ENCODE data around the gene C16orf78.

The C16orf78 gene
- 0 reads per million in 2 experiments for total RNA-seq

GRCh38 chr16:49373504-49373903 lies at the start of gene C16orf78:
Gene C16orf78, plus strand, starts transcription at chr16:49373804. Its CDS starts 136 bp downstream, at chr16:49373940.
- DNase-seq (ENCODE audit: low read depth): no peak

GRCh38 chr16:49324703-49325102 lies 48.9 kb upstream of the C16orf78 start:
- no peak for DNase-seq (ENCODE audit: low read depth)

GRCh38 chr16:49327466-49327865 lies 46.1 kb upstream of the C16orf78 start:
- no peak for DNase-seq (ENCODE audit: low read depth)

- no peak for DNase-seq (ENCODE audit: low read depth)
Observed at GRCh38 chr16:49328325-49328724, 45.3 kb upstream of the C16orf78 start.

- DNase-seq (ENCODE audit: low read depth): no peak
Observed at GRCh38 chr16:49330562-49331201, 42.9 kb upstream of the C16orf78 start.

GRCh38 chr16:49332589-49333258 lies 40.9 kb upstream of the C16orf78 start:
- DNase-seq (ENCODE audit: low read depth): no peak

GRCh38 chr16:49333259-49333597 lies 40.4 kb upstream of the C16orf78 start:
- no peak for DNase-seq (ENCODE audit: low read depth)

- DNase-seq (ENCODE audit: low read depth): no peak
Observed at GRCh38 chr16:49335828-49336227, 37.8 kb upstream of the C16orf78 start.

- no peak for DNase-seq (ENCODE audit: low read depth)
Observed at GRCh38 chr16:49336581-49336980, 37.0 kb upstream of the C16orf78 start.

GRCh38 chr16:49337814-49338350 lies 35.7 kb upstream of the C16orf78 start:
- no peak for DNase-seq (ENCODE audit: low read depth)

- no peak for DNase-seq (ENCODE audit: low read depth)
Observed at GRCh38 chr16:49338611-49339265, 34.9 kb upstream of the C16orf78 start.

GRCh38 chr16:49340466-49340865 lies 33.1 kb upstream of the C16orf78 start:
- no peak for DNase-seq (ENCODE audit: low read depth)

GRCh38 chr16:49341706-49342105 lies 31.9 kb upstream of the C16orf78 start:
- DNase-seq (ENCODE audit: low read depth): no peak

GRCh38 chr16:49342336-49343265 lies 31.0 kb upstream of the C16orf78 start:
- no peak for DNase-seq (ENCODE audit: low read depth)

- DNase-seq (ENCODE audit: low read depth): no peak
Observed at GRCh38 chr16:49343291-49343690, 30.3 kb upstream of the C16orf78 start.

- DNase-seq (ENCODE audit: low read depth): no peak
Observed at GRCh38 chr16:49344401-49344800, 29.2 kb upstream of the C16orf78 start.

- no peak for DNase-seq (ENCODE audit: low read depth)
Observed at GRCh38 chr16:49345829-49346228, 27.8 kb upstream of the C16orf78 start.

- no peak for DNase-seq (ENCODE audit: low read depth)
Observed at GRCh38 chr16:49346459-49346858, 27.1 kb upstream of the C16orf78 start.

- no peak for DNase-seq (ENCODE audit: low read depth)
Observed at GRCh38 chr16:49347476-49347875, 26.1 kb upstream of the C16orf78 start.

GRCh38 chr16:49348408-49349176 lies 25.0 kb upstream of the C16orf78 start:
- no peak for DNase-seq (ENCODE audit: low read depth)
